HG02943 (cell line): ENCODE data around the gene CLEC5A.
"Not testable (repeated sequence)": the region's sequence is repeated elsewhere in the genome, so short reads cannot be mapped to it uniquely, and the experiment has no call there.

Experiments
- ATAC-seq: cut with Tn5 transposase; IDR thresholded peaks from one replicate; pipeline ENCODE4 v1.9.1; 2021; ENCODE audit warnings: mild to moderate bottlenecking, low read depth, moderate library complexity; ENCODE audit not compliant: unreplicated experiment

Gene CLEC5A

GRCh38 chr7:141946796-141947195 lies at the start of gene CLEC5A:
Gene CLEC5A (minus strand): TSS chr7:141946974. CDS start chr7:141946292, 682 bp downstream.
- ATAC-seq: no peak

GRCh38 chr7:141993354-141993753 lies 46.6 kb upstream of the CLEC5A start:
- ATAC-seq: no peak

DNA sequence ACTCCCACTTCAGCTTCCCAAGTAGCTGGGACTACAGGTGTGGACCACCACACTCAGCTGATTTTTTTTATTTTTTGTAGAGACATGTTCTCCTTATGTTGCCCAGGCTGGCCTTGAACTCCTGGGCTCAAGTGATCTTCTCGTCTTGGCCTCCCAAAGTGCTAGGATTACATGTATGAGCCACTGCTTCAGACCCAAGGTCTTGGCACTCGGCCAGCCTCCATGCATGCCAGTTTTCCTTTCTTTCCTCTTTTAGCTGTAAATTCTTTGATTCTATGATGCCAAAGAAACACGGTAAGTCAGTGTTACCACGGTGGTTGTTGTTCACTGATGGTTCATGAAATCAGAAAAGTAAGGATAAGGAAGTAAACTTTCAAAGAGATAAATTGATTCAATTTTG lies 45.9 kb upstream of the CLEC5A start:
- ATAC-seq: no peak

DNA sequence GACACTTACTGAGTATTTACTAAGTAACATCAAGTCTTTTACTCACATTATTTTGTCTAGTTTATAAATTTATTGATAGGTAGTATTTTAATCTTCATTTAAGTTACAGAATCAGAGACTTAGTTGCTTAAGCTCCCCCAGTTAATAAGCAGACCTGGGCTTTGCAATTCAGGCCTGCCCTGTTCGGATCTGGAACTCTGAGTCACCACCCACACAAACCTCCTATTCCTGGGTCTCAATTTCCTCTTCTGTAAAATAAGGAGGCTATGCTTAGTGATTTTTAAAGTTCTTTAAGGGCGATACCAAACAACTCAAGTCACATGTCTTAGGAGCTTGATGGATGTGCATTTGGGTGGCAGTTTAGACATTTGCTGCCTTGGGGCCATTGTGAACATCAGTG lies 45.4 kb upstream of the CLEC5A start:
- no peak for ATAC-seq

GRCh38 chr7:141991140-141991539 lies 44.4 kb upstream of the CLEC5A start:
- ATAC-seq: no peak

GRCh38 chr7:141990011-141990725 lies 43.4 kb upstream of the CLEC5A start:
- no peak for ATAC-seq

GRCh38 chr7:141987803-141988202 lies 41.0 kb upstream of the CLEC5A start:
- not testable (repeated sequence) for ATAC-seq

GRCh38 chr7:141986923-141987322 lies 40.1 kb upstream of the CLEC5A start:
- ATAC-seq: no peak

GRCh38 chr7:141985926-141986325 lies 39.2 kb upstream of the CLEC5A start:
- ATAC-seq: not testable (repeated sequence)

GRCh38 chr7:141979568-141979967 lies 32.8 kb upstream of the CLEC5A start:
- ATAC-seq: no peak

GRCh38 chr7:141978351-141978750 lies 31.6 kb upstream of the CLEC5A start:
- ATAC-seq: no peak

DNA sequence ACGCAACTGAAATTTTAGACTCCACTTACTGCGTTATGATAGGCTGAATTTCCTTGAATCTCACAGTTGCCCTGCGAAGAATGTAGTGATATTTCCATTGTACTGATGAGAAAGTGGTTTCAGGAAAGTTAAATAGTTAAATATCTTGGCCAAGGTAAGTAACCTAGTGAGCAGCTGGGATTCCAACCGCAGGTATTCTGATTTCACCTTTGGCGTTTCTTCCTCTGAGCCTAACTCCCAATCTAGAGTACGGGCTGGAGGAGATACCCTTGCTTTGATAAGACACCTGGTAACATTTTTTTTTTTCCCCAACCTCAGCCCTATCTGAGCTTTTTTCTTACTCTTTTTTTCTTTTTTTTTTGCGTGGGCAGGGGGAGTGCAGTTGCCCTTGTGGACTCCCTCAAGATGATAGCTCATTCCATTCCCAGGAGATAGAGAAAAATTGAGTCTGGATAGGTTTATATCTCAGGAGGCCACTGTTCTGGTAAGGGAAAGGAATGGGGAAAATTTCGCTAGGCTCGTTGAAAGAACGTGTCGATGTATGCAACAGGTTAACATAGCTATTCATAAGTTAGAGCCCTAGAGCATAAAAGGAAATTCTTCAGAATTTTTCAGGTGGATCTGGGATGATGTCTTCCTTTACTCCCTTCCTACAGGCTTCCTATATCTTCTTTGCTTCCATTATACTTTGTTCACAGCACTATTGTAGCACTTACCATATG lies 29.9 kb upstream of the CLEC5A start:
- no peak for ATAC-seq

GRCh38 chr7:141975806-141976523 lies 29.2 kb upstream of the CLEC5A start:
- peak; percentile 80 for ATAC-seq

GRCh38 chr7:141974831-141975230 lies 28.1 kb upstream of the CLEC5A start:
- ATAC-seq: no peak

DNA sequence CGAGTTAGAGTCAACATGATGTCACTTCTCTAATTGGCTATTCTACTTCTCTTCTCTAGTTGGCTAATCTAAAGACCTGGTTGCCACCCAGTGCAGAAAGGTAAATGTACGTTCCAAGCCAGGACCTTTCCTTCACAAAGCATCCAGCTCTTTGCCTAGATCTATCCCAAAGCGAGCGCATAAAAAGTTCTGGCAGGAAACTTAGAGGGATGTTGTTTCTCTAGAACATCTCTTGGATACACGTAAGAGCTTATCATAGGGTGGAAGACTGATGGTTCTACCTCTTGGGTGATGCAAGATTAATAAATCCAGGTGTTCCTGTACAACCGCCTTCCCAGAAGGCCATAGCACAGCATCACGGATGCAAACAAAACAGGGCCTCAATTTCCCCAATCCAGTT lies 26.9 kb upstream of the CLEC5A start, which contains the start of gene TAS2R38:
Gene TAS2R38, minus strand, starts transcription at position 101 of the 400 bp plus-strand sequence. Its CDS starts 84 bp downstream, at position 17.
- no peak for ATAC-seq

- no peak for ATAC-seq
These were observed 14.1 kb upstream of the CLEC5A start for GRCh38 chr7:141960687-141961422.

DNA sequence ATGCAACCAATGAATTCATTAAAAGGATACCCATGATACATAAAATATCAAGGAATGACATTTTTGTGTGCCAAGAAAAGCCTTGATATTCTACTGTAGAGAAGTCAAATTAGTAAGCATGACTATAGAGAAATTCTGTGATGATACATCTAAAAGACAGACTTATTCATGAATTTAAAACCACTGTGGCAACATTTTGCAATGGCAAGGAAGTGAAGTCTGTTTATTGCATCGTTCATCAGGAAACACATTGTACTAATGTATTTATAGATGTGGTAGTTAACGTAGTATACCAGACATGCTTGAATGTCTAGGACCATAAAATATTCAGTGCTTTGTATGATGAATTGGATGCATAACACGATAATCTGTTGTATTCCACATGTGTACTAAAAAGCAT lies 9.3 kb upstream of the CLEC5A start:
- no peak for ATAC-seq

DNA sequence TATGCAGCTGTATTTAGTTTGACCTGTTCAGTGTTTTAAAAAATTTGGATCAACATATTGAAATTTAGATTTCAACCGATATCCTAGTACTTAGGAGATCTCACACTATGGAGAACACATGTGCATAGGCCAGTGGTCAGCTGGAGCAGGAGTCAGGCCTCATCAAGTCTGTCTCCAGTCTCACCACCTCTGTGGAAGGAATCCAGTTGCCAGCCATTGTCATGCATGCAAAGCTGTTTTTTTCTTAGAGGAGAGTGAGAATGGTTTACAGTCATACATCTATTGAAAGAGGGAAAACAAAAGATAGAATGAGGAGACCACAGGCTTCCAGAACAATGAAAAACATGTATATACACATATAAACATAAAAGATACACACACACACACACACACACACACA lies 7.6 kb upstream of the CLEC5A start:
- no peak for ATAC-seq

GRCh38 chr7:141952461-141952860 lies 5.7 kb upstream of the CLEC5A start:
- no peak for ATAC-seq

GRCh38 chr7:141950806-141951205 lies 4.0 kb upstream of the CLEC5A start:
- ATAC-seq: no peak

DNA sequence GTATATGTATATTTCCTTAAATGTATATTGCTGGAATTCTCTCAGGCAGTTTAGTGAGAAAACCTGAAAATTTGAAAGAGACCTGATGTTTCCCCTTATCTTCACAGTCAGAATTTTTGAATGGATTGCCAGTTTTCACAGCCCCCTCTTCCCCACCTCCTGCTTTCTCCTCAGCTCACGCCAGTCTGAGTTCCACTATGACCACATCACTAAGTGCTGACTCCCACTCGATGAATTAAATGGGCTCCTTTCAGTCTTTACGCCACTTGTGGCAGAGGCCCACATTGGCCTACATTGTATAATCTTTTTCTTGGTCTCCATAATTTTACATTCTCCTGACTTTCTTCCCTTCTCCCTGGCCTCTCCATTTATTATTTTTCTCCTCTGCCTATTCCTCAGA lies 3.1 kb upstream of the CLEC5A start:
- ATAC-seq: no peak
